Small intestine (tissue), 7 donors: ENCODE data around the gene SH3BP5. TPM values are rescaled to one million over a fixed set of nuclear protein-coding genes. Genes with fewer than 3 reads are reported as not detected.

ENCODE experiments used
- DNase-seq, 2 donors: peaks; one replicate each; pipeline versions ENCODE4 v3.0.0 to v3.0.0-alpha.2; 2013
- FAIRE-seq: peaks from 2 replicates; lab custom pipeline; 2012; peaks lifted over from hg19 to GRCh38; lab: Jason Lieb, UNC
- H3K27ac ChIP-seq, 3 donors: one replicate each; pipeline ENCODE4 v1.5.1; 2013; ENCODE audit warnings: low read length in 2 of 3, mild to moderate bottlenecking in 2 of 3, control low read depth in 1 of 3, inconsistent platforms in 1 of 3, low read depth in 1 of 3, moderate library complexity in 1 of 3
- H3K27me3 ChIP-seq, 3 donors: one replicate each; pipeline ENCODE4 v1.6.1; 2013; ENCODE audit warnings: low read length in 3 of 3, inconsistent platforms in 1 of 3; ENCODE audit not compliant: control insufficient read depth in 3 of 3, insufficient read depth in 3 of 3
- H3K36me3 ChIP-seq, 3 donors: one replicate each; pipeline ENCODE4 v1.6.1; 2013; ENCODE audit warnings: low read length in 3 of 3, inconsistent platforms in 1 of 3, low read depth in 1 of 3, mild to moderate bottlenecking in 1 of 3, moderate library complexity in 1 of 3; ENCODE audit not compliant: control insufficient read depth in 3 of 3, insufficient read depth in 2 of 3
- H3K4me1 ChIP-seq, 3 donors: one replicate each; pipeline ENCODE4 v1.6.1; 2013; ENCODE audit warnings: low read length in 2 of 3, inconsistent platforms in 1 of 3, low read depth in 1 of 3, mild to moderate bottlenecking in 1 of 3, moderate library complexity in 1 of 3; ENCODE audit not compliant: control insufficient read depth in 3 of 3, insufficient read depth in 2 of 3
- H3K4me3 ChIP-seq, 3 donors: one replicate each; pipeline ENCODE4 v1.5.1; 2013; ENCODE audit warnings: low read length in 3 of 3, control low read depth in 1 of 3, inconsistent platforms in 1 of 3, low read depth in 1 of 3, mild to moderate bottlenecking in 1 of 3, moderate library complexity in 1 of 3
- H3K9me3 ChIP-seq, 2 donors: one replicate each; pipeline ENCODE4 v1.6.1; 2013; ENCODE audit warnings: low read depth in 1 of 2, low read length in 1 of 2; ENCODE audit not compliant: control insufficient read depth in 2 of 2, insufficient read depth in 1 of 2
- WGBS, 3 donors: extraction: QIAGEN DNeasy Blood & Tissue Kit; methylation state at CpG; one replicate each; pipeline ENCODE4 v1.1.7; 2013; 5-methylcytosine and 5-hydroxymethylcytosine counted together
- polyA plus RNA-seq, 4 donors: library from polyadenylated mRNA; stranded (reverse) in 3 of 4; unstranded in 1 of 4; fragments of 200-250 nt in 3 of 4; fragments of 120-200 nt in 1 of 4; gene quantifications; one replicate each; pipeline versions ENCODE4 v1.2.1 to v1.2.3, GENCODE V29; 2013
- donor health status: healthy with polysubstance abuse.
- donor health status: control.
- donor health status: control.
- donor health status: Bipolar disorder and iron deficiency.
- donor health status: healthy.

The SH3BP5 gene
- polyA plus RNA-seq, 4 donors, result 4.9 to 24.0 (median 10.1) TPM

DNA sequence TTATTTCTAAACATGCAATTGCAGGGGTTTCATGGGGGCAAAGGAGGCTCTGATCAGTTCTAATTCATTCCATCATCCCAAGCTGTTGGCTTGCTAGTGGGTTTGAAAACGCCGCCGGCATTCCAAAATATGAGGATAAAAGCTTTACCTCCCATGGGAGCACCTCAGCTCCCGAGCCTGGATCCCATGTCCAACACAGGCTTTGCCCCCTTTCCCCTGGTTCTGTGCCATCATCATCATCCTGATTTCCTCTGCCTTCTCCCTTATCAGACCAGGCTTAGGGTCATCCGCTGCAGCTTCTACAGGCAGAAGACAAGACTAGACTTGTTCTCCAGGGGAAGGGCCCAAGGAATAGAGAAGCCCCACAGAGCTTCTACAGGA, 25.4 kb downstream of the SH3BP5 start:
- Histone ChIP-seq H3K36me3 (peaks cover 0 to 2% (median 2%) of the 10 kb centered on the region in 3 donors), H3K4me3 (no peak overlapping the region), H3K27ac (no peak overlapping the region), H3K27me3 (no peaks in the 10 kb centered on the region), H3K9me3 (no peaks in the 10 kb centered on the region), H3K4me1 (peaks cover 0 to 16% (median 5%) of the 10 kb centered on the region in 3 donors)
- 96 to 98% (median 97%) methylated on average over 5 of the region's 5 CpGs for WGBS, 3 donors
- no peak for FAIRE-seq
- DNase-seq, result no peak

DNA sequence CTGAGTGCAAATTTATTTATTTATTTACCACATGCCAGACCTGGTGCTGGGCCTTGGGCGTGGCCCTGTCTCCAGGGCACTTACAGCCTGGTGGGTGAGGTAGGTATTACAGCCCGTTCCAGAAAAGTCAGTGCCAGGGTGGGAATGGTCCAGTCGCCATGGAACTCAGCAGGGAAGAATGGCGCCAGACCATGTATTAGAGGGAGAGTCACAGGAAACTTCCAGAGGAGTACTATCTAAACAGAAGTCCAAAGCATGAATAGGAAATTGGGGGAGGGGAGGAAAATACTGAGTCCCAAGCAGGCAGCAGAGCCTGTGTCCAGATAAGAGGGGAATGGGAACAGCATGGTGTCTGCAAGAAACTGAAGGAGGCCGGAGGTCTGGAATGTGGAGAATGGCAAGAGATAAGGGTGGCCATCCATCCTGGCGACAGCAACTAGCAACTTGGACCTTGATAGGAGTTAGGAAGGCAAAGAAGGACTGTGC, 27.0 kb downstream of the SH3BP5 start:
- Histone ChIP-seq H3K4me3 (no peak overlapping the region), H3K27me3 (no peaks in the 10 kb centered on the region), H3K4me1 (peaks cover 0 to 10% (median 4%) of the 10 kb centered on the region in 3 donors), H3K36me3 (peaks cover 0 to 2% (median 2%) of the 10 kb centered on the region in 3 donors), H3K9me3 (no peaks in the 10 kb centered on the region), H3K27ac (no peak overlapping the region)
- WGBS, 3 donors, result 73 to 81% (median 80%) methylated on average over 6 of the region's 6 CpGs
- DNase-seq (peak in 1 of 2 donors; percentile 33), FAIRE-seq (no peak)

DNA sequence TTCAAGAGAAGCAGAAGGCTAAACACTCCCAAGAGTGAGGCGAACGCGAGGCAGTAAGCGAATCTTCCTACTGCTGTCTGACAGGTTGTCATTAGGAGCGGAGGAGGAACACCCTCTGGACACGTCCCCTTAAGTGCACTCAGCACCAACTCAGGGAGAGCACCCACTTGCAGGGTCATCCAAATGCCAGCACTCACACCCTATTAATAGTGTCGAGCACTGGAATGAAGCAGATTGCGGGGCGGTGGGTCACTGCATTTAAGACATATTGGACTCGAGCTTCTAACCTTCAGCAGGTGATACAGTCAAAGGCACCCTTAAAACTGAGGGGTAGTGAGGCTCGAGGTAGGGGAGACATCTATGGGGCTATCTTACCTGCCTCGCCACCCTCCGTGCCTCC, 28.7 kb downstream of the SH3BP5 start:
- DNase-seq (no peak), FAIRE-seq (no peak)
- H3K4me1 ChIP-seq, result peaks cover 0 to 6% (median 0%) of the 10 kb centered on the region in 3 donors
- 93 to 98% (median 95%) methylated on average over 13 of the region's 13 CpGs for WGBS, 3 donors
- no peak overlapping the region for H3K27ac ChIP-seq
- H3K9me3 ChIP-seq, result no peaks in the 10 kb centered on the region
- H3K27me3 ChIP-seq, result no peaks in the 10 kb centered on the region
- no peak overlapping the region for H3K4me3 ChIP-seq
- H3K36me3 ChIP-seq, result peaks cover 0 to 2% (median 2%) of the 10 kb centered on the region in 3 donors

DNA sequence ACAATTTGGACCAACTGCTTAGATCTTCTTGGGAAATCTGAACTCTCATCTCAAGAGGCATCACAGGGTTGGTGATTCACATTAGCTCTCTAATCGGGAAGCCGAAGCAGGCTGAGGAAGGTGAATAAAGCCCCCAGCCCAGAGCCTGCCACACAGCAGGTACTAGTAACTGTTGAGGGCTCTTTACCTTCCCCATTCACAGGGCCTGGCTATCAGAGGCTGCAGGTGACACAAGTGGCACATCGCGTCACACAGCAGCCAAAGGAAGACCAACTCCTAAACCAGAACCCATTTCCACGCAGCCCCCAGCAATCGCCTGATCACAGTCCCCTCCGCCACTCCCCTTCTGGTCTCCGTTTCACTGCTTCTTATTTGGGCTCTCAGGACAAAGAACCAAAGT, 29.2 kb downstream of the SH3BP5 start:
- DNase-seq (no peak), FAIRE-seq (no peak)
- peaks cover 0 to 2% (median 2%) of the 10 kb centered on the region in 3 donors for H3K36me3 ChIP-seq
- peaks cover 0 to 6% (median 0%) of the 10 kb centered on the region in 3 donors for H3K4me1 ChIP-seq
- H3K27ac ChIP-seq, result no peak overlapping the region
- 91 to 94% (median 93%) methylated on average over 8 of the region's 8 CpGs for WGBS, 3 donors
- no peaks in the 10 kb centered on the region for H3K9me3 ChIP-seq
- H3K27me3 ChIP-seq, result no peaks in the 10 kb centered on the region
- no peak overlapping the region for H3K4me3 ChIP-seq

DNA sequence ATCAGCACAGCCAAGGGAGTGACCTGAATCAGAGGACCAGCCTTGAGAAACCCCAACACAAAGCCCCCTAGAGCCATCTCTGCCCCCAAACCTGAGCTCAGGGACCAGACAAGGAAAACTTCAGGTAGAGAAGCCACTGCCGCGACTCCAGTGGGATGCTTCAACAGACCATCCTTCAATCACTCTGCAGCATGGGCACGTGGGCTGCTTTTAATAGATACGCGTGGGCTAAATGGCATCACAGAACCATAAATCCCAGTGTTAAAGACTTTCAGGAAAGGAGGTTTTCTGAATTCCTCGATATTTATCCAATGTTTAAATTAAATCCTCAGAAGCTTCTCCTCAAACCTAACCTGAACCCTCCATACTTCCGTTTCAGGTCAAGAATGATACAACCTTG, 30.6 kb downstream of the SH3BP5 start:
- peaks cover 0 to 6% (median 0%) of the 10 kb centered on the region in 3 donors for H3K4me1 ChIP-seq
- 95 to 97% (median 97%) methylated on average over 7 of the region's 7 CpGs for WGBS, 3 donors
- no peaks in the 10 kb centered on the region for H3K27me3 ChIP-seq
- FAIRE-seq (no peak), DNase-seq (no peak)
- no peak overlapping the region for H3K27ac ChIP-seq
- H3K36me3 ChIP-seq, result peaks cover 0 to 2% (median 2%) of the 10 kb centered on the region in 3 donors
- no peaks in the 10 kb centered on the region for H3K9me3 ChIP-seq
- H3K4me3 ChIP-seq, result no peak overlapping the region

DNA sequence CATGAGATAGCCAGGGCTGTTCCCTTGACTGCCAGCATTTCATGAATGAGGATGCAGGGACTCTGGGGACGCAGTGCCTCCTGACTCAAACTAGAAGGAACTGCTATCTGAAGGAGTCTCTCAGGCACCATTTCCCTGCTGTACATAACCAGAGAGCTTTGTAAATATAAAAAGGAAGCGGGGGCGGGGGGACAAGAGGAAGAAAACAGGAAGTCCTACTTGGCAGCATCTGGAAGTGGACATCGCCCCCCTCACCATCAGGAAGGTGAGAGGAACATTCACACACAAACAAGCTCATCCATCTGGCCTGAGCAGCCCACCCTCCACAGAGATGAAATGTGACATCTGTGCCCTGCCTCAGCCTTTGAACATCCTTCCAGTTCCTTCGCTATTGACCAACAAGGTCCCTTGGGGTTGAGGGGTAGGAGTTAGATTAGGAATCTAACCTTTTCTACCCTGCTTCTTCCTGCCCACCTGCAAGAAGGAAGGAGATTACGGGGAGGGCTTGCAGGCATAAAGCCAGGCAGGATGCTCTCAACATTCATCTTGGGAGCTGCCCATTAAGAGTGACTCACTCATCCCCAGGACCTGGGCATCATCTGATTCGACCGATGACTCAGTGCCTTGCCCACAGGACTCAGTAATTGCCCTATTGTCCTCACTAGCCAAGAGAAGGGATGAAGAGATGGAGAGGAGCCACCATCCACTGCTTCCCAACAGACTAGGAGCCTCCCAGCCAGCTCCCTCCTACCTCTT, 31.9 kb downstream of the SH3BP5 start:
- Histone ChIP-seq H3K4me1 (peaks cover 0 to 3% (median 0%) of the 10 kb centered on the region in 3 donors), H3K27ac (peak overlapping the region in 1 of 3 donors; percentile 14), H3K36me3 (peaks cover 0 to 2% (median 2%) of the 10 kb centered on the region in 3 donors), H3K27me3 (no peaks in the 10 kb centered on the region), H3K4me3 (no peak overlapping the region), H3K9me3 (no peaks in the 10 kb centered on the region)
- 65 to 78% (median 69%) methylated on average over 7 to 8 of the region's 8 CpGs for WGBS, 3 donors
- FAIRE-seq (no peak), DNase-seq (no peak)

DNA sequence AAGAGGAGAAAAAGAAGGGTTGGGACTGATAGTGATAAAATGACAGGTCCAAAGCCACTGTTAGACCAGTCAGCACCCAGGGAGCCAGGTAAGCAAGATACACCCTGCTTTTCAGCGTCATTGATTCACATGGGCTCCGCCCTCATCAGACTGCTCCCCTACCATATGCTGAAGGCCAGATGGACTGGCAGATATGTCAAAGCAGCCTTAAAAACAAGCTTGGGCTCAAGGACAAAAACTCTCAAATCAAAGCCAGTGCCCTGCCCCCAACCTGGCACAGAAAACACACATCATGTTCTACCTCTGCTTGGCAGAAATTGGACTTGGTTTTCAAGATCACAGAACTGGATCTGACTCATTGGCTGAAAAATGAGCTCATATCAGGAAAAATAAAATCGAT, 33.4 kb downstream of the SH3BP5 start:
- no peak for DNase-seq
- no peak for FAIRE-seq
- H3K4me1 ChIP-seq, result no peaks in the 10 kb centered on the region

DNA sequence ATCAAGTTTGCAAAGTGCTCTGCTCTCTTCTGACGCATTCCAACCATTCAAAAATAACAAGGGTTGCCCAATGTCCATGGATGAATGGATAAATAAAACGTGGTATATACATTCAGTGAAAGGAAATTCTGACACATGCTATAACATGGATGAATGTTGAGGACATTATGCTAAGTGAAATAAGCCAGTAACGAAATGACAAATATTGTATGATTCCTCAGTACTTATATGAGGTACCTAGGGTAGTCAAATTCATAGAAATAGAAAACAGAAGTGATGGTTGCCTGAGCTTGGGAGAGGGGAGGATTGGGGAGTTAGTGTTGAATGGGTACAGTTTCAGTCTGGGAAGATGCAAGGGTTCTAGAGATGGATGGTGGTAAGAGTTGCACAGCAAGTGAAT, 33.9 kb downstream of the SH3BP5 start:
- H3K36me3 ChIP-seq, result peaks cover 0 to 2% (median 2%) of the 10 kb centered on the region in 3 donors
- no peaks in the 10 kb centered on the region for H3K27me3 ChIP-seq
- no peak overlapping the region for H3K4me3 ChIP-seq
- FAIRE-seq (no peak), DNase-seq (no peak)
- H3K9me3 ChIP-seq, result no peaks in the 10 kb centered on the region
- H3K27ac ChIP-seq, result no peak overlapping the region
- 82 to 85% (median 83%) methylated on average over 3 of the region's 3 CpGs for WGBS, 3 donors
- H3K4me1 ChIP-seq, result no peaks in the 10 kb centered on the region

More for the DNA sequence above, 33.4 kb downstream of the SH3BP5 start:
- Histone ChIP-seq H3K27ac (no peak overlapping the region), H3K4me3 (no peak overlapping the region), H3K27me3 (no peaks in the 10 kb centered on the region), H3K36me3 (peaks cover 0 to 2% (median 2%) of the 10 kb centered on the region in 3 donors), H3K9me3 (no peaks in the 10 kb centered on the region)
- WGBS, 3 donors, result 68 to 79% (median 75%) methylated on average over 3 of the region's 3 CpGs
